Stimulated activated naive B cell treated with anti-CD40 and anti-IgM and Interleukin-4, amounts not matched to agents 10 μg/mL and 1 μg/mL and 100 μg/mL, for 72 hours (primary cell): ENCODE measurements around the gene CHERP.

Source experiments
- ATAC-seq, 2 donors: fragments of 150-1000 bp; cut with Tn5 transposase; replicated peaks; 2 replicates each; pipeline ENCODE4 v1.10.0; 2021; ENCODE audit warnings: moderate library complexity in 1 of 2
- DNase-seq: peaks from one replicate; pipeline ENCODE4 v3.0.0; 2021
- H3K27ac Mint-ChIP-seq: one replicate; pipeline ENCODE4 v1.8.0; 2022; ENCODE audit warnings: mild to moderate bottlenecking, mixed read lengths
- H3K27me3 Mint-ChIP-seq, 2 donors: one replicate each; pipeline ENCODE4 v1.8.0; 2022; ENCODE audit warnings: mixed read lengths in 2 of 2
- H3K36me3 Mint-ChIP-seq, 2 donors: one replicate each; pipeline ENCODE4 v1.8.0; 2022; ENCODE audit warnings: mixed read lengths in 2 of 2, mild to moderate bottlenecking in 1 of 2
- H3K4me1 Mint-ChIP-seq, 2 donors: one replicate each; pipeline ENCODE4 v1.8.0; 2022; ENCODE audit warnings: mixed read lengths in 2 of 2, mild to moderate bottlenecking in 1 of 2
- H3K4me3 Mint-ChIP-seq, 2 donors: one replicate each; pipeline ENCODE4 v1.8.0; 2022; ENCODE audit warnings: mild to moderate bottlenecking in 2 of 2, mixed read lengths in 2 of 2, moderate library complexity in 1 of 2
- H3K9me3 Mint-ChIP-seq, 2 donors: one replicate each; pipeline ENCODE4 v1.8.0; 2022; ENCODE audit warnings: mixed read lengths in 2 of 2, mild to moderate bottlenecking in 1 of 2

Gene CHERP

GRCh38 chr19:16542045-16542909, at the start of gene CHERP:
TSS of gene CHERP (minus strand) at chr19:16542437. CDS start at chr19:16542378, 59 bp downstream.
- H3K36me3 Mint-ChIP-seq: peaks cover 33 to 41% of the 10 kb centered on the region in 2 donors

GRCh38 chr19:16590876-16591802, 48.9 kb upstream of the CHERP start:
- peaks cover 11 to 22% of the 10 kb centered on the region in 2 donors for H3K36me3 Mint-ChIP-seq
- ATAC-seq (no peak), DNase-seq (no peak)
- no peaks in the 10 kb centered on the region for H3K27me3 Mint-ChIP-seq
- peaks cover 78 to 98% of the 10 kb centered on the region in 2 donors for H3K4me1 Mint-ChIP-seq
- H3K4me3 Mint-ChIP-seq: peak overlapping the region; percentile 39 to 47
- H3K9me3 Mint-ChIP-seq: no peaks in the 10 kb centered on the region
- no peak overlapping the region for H3K27ac Mint-ChIP-seq

More at GRCh38 chr19:16542045-16542909, at the start of gene CHERP:
- DNase-seq: peak; percentile 90
- peak within 1 kb of the TSS; percentile 96 for H3K27ac Mint-ChIP-seq
- H3K4me3 Mint-ChIP-seq: peak within 1 kb of the TSS; percentile 91 to 92
- peaks cover 34 to 72% of the 10 kb centered on the region in 2 donors for H3K4me1 Mint-ChIP-seq
- ATAC-seq: peak; percentile 75 to 84
- no peaks in the 10 kb centered on the region for H3K27me3 Mint-ChIP-seq
- H3K9me3 Mint-ChIP-seq: no peaks in the 10 kb centered on the region

GRCh38 chr19:16589917-16590316, 47.7 kb upstream of the CHERP start:
- H3K27ac Mint-ChIP-seq: peak overlapping the region; percentile 100
- H3K4me1 Mint-ChIP-seq: peaks cover 75 to 98% of the 10 kb centered on the region in 2 donors
- H3K4me3 Mint-ChIP-seq: peak overlapping the region; percentile 32 to 44
- no peak for DNase-seq
- H3K9me3 Mint-ChIP-seq: no peaks in the 10 kb centered on the region
- H3K27me3 Mint-ChIP-seq: no peaks in the 10 kb centered on the region
- ATAC-seq: no peak
- peaks cover 15 to 29% of the 10 kb centered on the region in 2 donors for H3K36me3 Mint-ChIP-seq

- peaks cover 15 to 31% of the 10 kb centered on the region in 2 donors for H3K36me3 Mint-ChIP-seq
- no peaks in the 10 kb centered on the region for H3K27me3 Mint-ChIP-seq
- H3K4me1 Mint-ChIP-seq: peaks cover 69 to 98% of the 10 kb centered on the region in 2 donors
- DNase-seq (no peak), ATAC-seq (peak; percentile 10 to 13)
- H3K27ac Mint-ChIP-seq: peak overlapping the region; percentile 100
- H3K4me3 Mint-ChIP-seq: peak overlapping the region; percentile 83 to 93
- no peaks in the 10 kb centered on the region for H3K9me3 Mint-ChIP-seq
Measured at GRCh38 chr19:16588824-16589577, 46.8 kb upstream of the CHERP start.

- ATAC-seq: peak; percentile 68 to 70
- peaks cover 12 to 28% of the 10 kb centered on the region in 2 donors for H3K36me3 Mint-ChIP-seq
- peak overlapping the region; percentile 100 for H3K27ac Mint-ChIP-seq
- H3K4me1 Mint-ChIP-seq: peaks cover 67 to 98% of the 10 kb centered on the region in 2 donors
- H3K9me3 Mint-ChIP-seq: no peaks in the 10 kb centered on the region
- no peaks in the 10 kb centered on the region for H3K27me3 Mint-ChIP-seq
- peak; percentile 86 for DNase-seq
- H3K4me3 Mint-ChIP-seq: peak overlapping the region; percentile 83 to 93
Measured at GRCh38 chr19:16587833-16588823, 45.9 kb upstream of the CHERP start.

- Mint-ChIP-seq H3K9me3 (no peaks in the 10 kb centered on the region), H3K4me1 (peaks cover 66 to 98% of the 10 kb centered on the region in 2 donors), H3K27ac (peak overlapping the region; percentile 100), H3K4me3 (peak overlapping the region; percentile 83 to 93), H3K27me3 (no peaks in the 10 kb centered on the region), H3K36me3 (peaks cover 8 to 24% of the 10 kb centered on the region in 2 donors)
- ATAC-seq: peak; percentile 3 to 52
- peak; percentile 83 for DNase-seq
Measured at GRCh38 chr19:16586991-16587832, 45.0 kb upstream of the CHERP start.

DNA sequence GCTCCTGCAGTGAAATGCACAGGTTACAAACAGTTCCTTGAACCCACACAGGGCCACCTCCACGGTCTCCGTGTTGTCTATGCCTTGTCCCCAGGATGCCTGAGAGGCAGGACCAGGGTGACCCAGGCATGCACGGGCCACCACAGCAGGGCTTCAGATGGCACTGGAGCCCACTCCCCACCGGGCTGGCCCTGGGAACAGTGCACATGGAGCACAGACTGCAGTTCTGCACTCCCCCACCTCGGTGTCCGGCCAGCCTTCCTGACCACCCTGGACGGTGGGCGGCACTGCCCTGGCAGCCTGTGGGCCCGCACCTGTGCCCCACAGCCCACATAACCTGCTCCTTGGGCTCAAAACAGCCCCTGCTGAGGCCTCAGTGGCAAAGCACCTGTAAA, 44.2 kb upstream of the CHERP start:
- Mint-ChIP-seq H3K9me3 (no peaks in the 10 kb centered on the region), H3K27me3 (no peaks in the 10 kb centered on the region), H3K4me1 (peaks cover 65 to 98% of the 10 kb centered on the region in 2 donors), H3K4me3 (peak overlapping the region; percentile 83 to 93), H3K27ac (peak overlapping the region; percentile 100), H3K36me3 (peaks cover 6 to 27% of the 10 kb centered on the region in 2 donors)
- no peak for DNase-seq
- no peak for ATAC-seq

DNA sequence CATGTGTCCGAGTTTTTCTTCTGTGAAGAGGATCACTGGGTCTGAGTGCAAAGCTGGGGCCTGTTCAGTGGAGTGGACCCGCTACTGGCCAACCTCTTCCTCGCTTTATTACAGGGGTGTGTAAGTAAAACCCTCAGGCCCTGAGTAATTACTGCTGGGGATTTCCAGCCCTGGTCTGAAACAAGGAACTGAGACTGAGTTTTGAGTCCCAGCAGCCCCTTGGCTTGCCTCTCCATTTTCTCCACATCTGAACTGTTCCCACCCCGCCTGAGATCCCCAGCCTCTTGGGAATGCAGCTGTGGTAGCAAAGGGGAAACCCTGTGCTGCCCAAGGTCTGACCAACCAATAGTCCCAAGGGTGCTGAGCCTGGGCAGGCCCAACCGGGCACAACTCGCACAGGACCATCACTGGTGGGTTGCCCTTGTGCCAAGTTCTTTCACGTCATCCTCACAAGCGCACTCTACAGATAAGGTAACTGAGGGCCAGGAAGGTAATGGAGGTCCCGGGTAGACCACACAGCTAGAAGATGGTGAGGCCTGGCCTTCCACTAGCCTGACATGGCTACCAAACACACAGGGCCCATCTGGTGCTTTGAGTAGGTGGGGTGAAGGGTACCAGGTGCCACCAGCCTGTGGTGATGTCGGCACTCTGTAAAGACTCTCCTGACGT, 43.7 kb upstream of the CHERP start:
- peaks cover 7 to 29% of the 10 kb centered on the region in 2 donors for H3K36me3 Mint-ChIP-seq
- peaks cover 65 to 98% of the 10 kb centered on the region in 2 donors for H3K4me1 Mint-ChIP-seq
- DNase-seq (peak; percentile 89), ATAC-seq (peak; percentile 49 to 53)
- peak overlapping the region; percentile 100 for H3K27ac Mint-ChIP-seq
- peak overlapping the region; percentile 83 to 93 for H3K4me3 Mint-ChIP-seq
- no peaks in the 10 kb centered on the region for H3K27me3 Mint-ChIP-seq
- no peaks in the 10 kb centered on the region for H3K9me3 Mint-ChIP-seq

- Mint-ChIP-seq H3K9me3 (no peaks in the 10 kb centered on the region), H3K27me3 (no peaks in the 10 kb centered on the region), H3K36me3 (peaks cover 8 to 32% of the 10 kb centered on the region in 2 donors), H3K27ac (peak overlapping the region; percentile 100), H3K4me3 (peak overlapping the region; percentile 83 to 93), H3K4me1 (peaks cover 65 to 98% of the 10 kb centered on the region in 2 donors)
- DNase-seq (no peak), ATAC-seq (no peak)
Measured at GRCh38 chr19:16585094-16585801, 43.0 kb upstream of the CHERP start.

GRCh38 chr19:16584248-16585093, 42.2 kb upstream of the CHERP start:
- Mint-ChIP-seq H3K27ac (peak overlapping the region; percentile 100), H3K9me3 (no peaks in the 10 kb centered on the region), H3K4me1 (peaks cover 65 to 98% of the 10 kb centered on the region in 2 donors), H3K27me3 (no peaks in the 10 kb centered on the region), H3K36me3 (peaks cover 8 to 37% of the 10 kb centered on the region in 2 donors), H3K4me3 (peak overlapping the region; percentile 83 to 93)
- peak; percentile 90 for DNase-seq
- peak; percentile 49 to 51 for ATAC-seq
